Measurements from ENCODE around the gene TMEM144.
"Not testable (repeated sequence)": the region's sequence is repeated elsewhere in the genome, so short reads cannot be mapped to it uniquely, and the experiment has no call there.

TMEM144 gene

DNA sequence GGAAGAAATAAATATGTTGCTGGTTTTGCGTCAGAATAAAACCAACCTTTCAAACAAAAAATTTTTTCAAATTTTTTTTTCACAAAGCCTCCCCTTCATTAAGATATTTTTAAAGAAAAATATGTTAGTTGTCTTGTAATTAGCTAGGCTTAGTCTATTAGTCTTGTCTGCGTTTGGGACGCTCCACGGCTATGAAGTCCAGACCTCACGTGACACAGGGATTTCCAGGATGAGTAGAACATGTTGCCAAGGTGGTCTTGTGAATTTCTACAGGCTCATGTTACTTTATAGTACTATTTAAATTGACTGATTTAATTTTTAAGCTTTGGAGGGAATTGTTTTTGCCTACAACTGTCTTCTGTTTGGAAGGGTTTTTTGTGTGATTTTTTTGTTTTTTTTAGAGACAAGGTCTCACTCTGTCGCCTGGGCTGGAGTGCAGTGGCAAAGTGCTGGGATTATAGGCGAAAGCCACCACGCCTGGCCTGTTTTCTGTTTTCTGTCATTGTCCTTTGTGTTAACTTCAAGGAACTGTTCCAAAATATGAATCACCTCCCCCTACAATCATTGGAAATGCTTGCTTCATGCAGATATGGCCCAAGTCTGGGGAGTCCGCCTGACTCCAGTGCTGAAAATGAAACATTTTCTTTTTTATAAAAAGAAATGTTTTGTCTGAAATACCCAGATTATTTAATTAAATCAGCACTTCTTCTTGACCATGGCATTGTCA is 26.2 kb downstream of the TMEM144 start:
- Histone ChIP-seq H3K9me3 (ENCODE audit: control insufficient read depth, insufficient read depth, low read length) (no peaks in the 10 kb centered on the region), H3K4me1 (ENCODE audit: insufficient read depth, low read length) (no peaks in the 10 kb centered on the region), H3K36me3 (ENCODE audit: insufficient read depth, low read length) (no peaks in the 10 kb centered on the region), H3K9ac (ENCODE audit: low read depth, low read length) (no peak overlapping the region)

DNA sequence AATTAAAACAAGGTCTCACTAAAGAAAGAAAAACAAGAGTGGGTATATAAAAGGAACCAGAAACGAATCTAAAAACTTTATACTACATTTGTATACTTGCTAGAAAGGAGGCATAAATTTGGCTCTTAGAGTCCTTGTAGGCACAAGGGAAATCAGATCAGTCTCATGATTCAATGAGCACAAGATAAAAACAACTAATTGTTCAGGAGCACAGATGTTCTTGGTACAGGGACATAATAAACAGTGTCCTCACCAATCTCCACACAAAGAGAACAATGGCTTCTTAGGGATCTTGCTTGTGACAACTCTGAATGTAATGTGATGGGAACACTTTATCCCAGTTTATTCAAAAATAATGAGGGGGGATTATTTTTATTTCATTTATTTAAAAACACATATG is 28.3 kb downstream of the TMEM144 start:
- Histone ChIP-seq H3K4me1 (ENCODE audit: insufficient read depth, low read length) (peaks cover 9% of the 10 kb centered on the region; the same call in 1 of the 2 replicates), H3K36me3 (ENCODE audit: insufficient read depth, low read length) (no peaks in the 10 kb centered on the region), H3K9ac (ENCODE audit: low read depth, low read length) (no peak overlapping the region), H3K9me3 (ENCODE audit: control insufficient read depth, insufficient read depth, low read length) (no peaks in the 10 kb centered on the region)

DNA sequence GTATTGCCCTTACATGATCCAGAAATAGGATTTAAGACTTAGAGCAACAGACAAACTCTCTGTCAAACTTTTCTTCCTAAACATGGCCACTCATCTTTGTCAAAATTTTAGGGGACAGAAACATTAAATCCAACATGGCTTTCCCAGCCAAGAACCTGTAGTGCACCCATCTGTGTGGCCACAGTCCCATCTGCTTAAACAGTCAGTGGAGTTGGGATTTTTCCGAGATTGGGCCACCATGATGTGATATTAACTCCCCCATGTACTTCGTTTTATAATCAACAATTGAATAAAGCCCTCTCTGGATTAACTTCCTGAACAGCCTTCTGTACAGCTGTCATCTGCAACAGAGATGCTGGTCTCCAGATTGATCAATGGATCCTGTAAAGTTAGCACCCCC is 28.9 kb downstream of the TMEM144 start:
- no peaks in the 10 kb centered on the region for H3K9me3 ChIP-seq (ENCODE audit: control insufficient read depth, insufficient read depth, low read length)
- peaks cover 9% of the 10 kb centered on the region; the same call in 1 of the 2 replicates for H3K4me1 ChIP-seq (ENCODE audit: insufficient read depth, low read length)
- no peak overlapping the region for H3K9ac ChIP-seq (ENCODE audit: low read depth, low read length)
- H3K36me3 ChIP-seq (ENCODE audit: insufficient read depth, low read length): no peaks in the 10 kb centered on the region

DNA sequence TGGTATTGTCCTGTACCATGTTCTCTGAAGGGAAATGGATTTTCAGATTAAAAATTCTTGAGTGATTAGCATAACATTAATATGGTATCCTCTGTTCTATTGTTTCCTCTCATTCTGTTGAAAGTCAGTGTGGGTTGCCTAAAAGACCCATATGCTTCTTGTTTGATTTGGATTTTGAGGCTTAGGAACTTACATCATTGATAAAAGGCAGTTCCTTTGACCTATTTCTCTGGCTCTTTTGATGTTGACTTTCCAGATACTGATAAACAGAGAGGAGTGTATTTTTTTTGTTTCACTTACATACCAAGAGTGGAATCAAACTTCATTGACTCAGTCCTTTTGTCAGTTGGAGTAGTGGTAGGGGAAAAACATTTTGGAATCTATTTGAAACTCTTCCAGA is 32.8 kb downstream of the TMEM144 start:
- no peaks in the 10 kb centered on the region for H3K36me3 ChIP-seq (ENCODE audit: insufficient read depth, low read length)
- H3K9me3 ChIP-seq (ENCODE audit: control insufficient read depth, insufficient read depth, low read length): no peaks in the 10 kb centered on the region
- peaks cover 13% of the 10 kb centered on the region; the same call in 1 of the 2 replicates for H3K4me1 ChIP-seq (ENCODE audit: insufficient read depth, low read length)
- H3K9ac ChIP-seq (ENCODE audit: low read depth, low read length): no peak overlapping the region

DNA sequence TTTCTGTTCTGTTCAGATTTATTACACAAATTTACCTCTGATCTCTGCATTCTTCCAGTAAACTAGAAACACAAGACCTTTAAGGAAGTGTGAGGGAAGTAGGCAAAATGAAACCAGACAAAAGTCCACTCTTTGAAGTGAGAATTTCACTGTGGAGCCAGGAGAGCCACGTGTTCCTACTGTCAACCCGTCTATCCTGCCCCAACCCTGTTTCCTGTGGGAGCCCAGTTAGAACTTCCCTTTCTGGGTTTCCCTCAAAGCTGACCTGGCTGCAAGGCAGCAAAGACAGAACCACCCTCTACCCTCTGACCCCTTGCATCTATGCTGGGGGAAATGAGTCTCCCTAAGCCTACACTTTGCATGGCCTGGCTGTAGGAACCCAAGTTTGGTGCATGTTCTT is 40.0 kb downstream of the TMEM144 start:
- peaks cover 3% of the 10 kb centered on the region for H3K4me1 ChIP-seq (ENCODE audit: insufficient read depth, low read length)
- no peak overlapping the region for H3K9ac ChIP-seq (ENCODE audit: low read depth, low read length)
- H3K9me3 ChIP-seq (ENCODE audit: control insufficient read depth, insufficient read depth, low read length): no peaks in the 10 kb centered on the region
- no peaks in the 10 kb centered on the region for H3K36me3 ChIP-seq (ENCODE audit: insufficient read depth, low read length)

DNA sequence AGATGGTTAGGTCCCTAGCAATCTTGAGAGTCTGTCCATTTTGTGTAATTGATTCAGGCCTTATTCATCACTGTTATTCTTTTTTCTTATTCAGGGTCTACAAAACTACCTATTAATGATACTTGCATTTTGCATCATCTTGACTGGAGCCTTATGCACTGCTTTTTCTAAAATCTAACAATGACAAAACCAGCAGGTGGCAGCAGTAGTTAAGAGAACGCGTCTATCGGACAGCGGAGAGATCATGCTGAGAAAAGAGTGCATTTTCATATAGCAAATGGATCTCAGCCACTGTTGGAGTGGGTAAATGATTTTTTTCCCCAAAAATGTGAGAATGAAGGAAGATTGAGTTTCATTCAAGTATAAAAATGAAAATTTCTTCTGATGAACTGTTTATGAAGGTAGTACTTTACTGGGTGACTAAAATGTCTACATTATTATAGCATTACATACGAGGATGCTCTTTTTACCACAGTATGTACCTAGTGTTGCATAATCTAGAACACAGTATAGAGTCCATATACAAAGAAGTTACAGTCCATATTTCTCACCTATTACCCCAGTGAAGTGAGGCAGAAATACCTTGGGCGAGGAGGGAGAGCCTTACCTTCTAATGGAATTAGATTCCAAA is 43.2 kb downstream of the TMEM144 start:
- Histone ChIP-seq H3K9ac (ENCODE audit: low read depth, low read length) (no peak overlapping the region), H3K36me3 (ENCODE audit: insufficient read depth, low read length) (no peaks in the 10 kb centered on the region), H3K9me3 (ENCODE audit: control insufficient read depth, insufficient read depth, low read length) (no peaks in the 10 kb centered on the region), H3K4me1 (ENCODE audit: insufficient read depth, low read length) (peaks cover 3% of the 10 kb centered on the region)

DNA sequence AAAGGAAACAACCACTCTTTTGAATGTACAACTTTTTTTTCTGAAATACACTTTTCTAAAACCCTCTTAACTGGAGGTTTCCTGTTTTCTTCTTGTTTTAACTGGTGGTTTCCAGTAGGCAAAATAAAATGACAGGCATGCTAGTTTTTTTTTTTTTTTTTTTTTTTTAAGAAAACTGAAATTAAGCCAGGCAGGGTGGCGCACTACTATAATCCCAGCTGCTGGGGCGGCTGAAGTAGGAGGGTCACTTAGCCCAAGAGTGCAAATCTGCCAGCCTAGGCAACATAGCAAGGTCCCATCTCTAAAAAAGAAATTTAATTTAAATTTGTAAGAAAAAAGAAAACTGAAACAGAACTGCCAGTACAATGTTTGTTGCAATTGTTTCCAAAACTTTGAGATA is 44.0 kb downstream of the TMEM144 start:
- H3K9me3 ChIP-seq (ENCODE audit: control insufficient read depth, insufficient read depth, low read length): no peaks in the 10 kb centered on the region
- no peak overlapping the region for H3K9ac ChIP-seq (ENCODE audit: low read depth, low read length)
- no peaks in the 10 kb centered on the region for H3K36me3 ChIP-seq (ENCODE audit: insufficient read depth, low read length)
- peaks cover 3% of the 10 kb centered on the region for H3K4me1 ChIP-seq (ENCODE audit: insufficient read depth, low read length)

DNA sequence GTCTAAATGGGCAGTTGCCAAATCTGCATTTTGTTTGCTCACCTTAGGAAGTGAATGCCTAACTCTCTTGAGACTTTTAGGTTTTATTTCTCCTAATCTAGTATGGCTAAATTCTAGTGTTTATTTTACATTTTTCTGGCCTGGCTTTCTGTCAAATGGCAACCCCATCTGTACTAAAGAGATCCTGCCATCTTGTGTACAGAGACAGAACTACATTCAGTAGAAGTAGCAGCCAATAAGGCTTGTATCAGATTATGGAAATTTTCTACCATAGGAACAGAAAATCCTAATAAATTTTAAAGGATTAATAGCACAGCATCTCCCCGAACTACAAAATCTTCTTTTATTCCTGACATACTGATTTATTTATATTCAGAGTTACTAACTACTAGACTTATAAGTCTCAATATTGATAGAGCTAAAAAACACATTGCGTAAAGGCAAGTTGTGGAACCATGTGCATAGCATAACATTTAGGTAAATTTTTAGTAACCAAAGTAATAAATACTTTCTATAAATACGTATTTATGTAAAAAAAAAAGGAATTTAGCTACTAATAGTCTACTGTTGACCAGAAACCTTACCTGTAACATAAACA is 45.5 kb downstream of the TMEM144 start:
- Histone ChIP-seq H3K9me3 (ENCODE audit: control insufficient read depth, insufficient read depth, low read length) (no peaks in the 10 kb centered on the region), H3K9ac (ENCODE audit: low read depth, low read length) (no peak overlapping the region), H3K4me1 (ENCODE audit: insufficient read depth, low read length) (peaks cover 7% of the 10 kb centered on the region), H3K36me3 (ENCODE audit: insufficient read depth, low read length) (no peaks in the 10 kb centered on the region)

DNA sequence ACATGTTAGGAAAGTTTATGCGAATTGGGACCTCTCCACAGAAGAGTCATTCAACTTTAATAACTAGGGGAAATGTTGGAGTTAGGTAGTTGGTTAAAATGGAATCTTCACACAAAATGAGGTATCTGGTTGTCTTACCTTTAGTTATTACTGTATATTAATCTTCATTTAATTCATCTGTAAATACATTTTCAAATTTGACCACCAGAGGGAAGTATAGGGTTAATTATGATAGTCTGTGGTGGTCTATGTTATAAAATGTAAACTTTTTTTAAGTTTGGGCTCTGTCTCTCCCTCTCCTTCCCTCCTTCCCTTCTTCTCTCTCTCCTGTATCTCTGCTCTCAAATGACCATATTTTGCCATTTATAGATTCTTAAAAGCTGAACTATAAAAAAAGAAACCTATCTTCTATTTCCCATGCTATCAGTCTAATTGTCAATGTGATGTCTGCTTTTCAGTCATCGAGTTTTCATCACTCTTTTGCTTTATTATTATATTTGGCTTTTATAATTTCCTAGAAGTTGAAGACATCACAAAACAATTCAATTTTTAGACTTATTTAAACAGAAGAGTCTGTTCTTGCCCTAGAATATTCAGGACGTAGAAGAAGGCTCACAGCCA is 49.8 kb downstream of the TMEM144 start:
- H3K9ac ChIP-seq (ENCODE audit: low read depth, low read length): no peak overlapping the region
- no peaks in the 10 kb centered on the region for H3K9me3 ChIP-seq (ENCODE audit: control insufficient read depth, insufficient read depth, low read length)
- peaks cover 12% of the 10 kb centered on the region; the same call in 1 of the 2 replicates for H3K4me1 ChIP-seq (ENCODE audit: insufficient read depth, low read length)
- H3K36me3 ChIP-seq (ENCODE audit: insufficient read depth, low read length): no peaks in the 10 kb centered on the region

DNA sequence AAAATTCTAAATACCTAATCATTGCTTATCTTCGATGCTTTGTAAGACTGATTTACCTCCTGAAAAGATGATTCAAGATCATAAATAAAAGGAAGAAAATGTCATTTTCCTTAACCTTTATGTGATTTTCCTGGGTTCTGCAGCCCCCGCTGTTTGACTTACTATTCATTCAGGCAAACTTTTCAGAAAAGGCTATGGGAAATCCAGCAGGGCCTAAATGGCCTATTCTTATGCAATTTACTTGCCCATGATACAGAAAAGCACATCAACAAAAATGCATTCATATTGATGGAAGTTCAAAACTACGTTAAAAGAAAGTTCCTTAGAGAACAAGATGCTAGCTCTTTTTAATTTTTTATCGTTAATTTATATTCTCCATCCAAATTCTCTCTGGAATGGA is 51.2 kb downstream of the TMEM144 start:
- Histone ChIP-seq H3K4me1 (ENCODE audit: insufficient read depth, low read length) (peaks cover 12% of the 10 kb centered on the region; the same call in 1 of the 2 replicates), H3K36me3 (ENCODE audit: insufficient read depth, low read length) (no peaks in the 10 kb centered on the region), H3K9me3 (ENCODE audit: control insufficient read depth, insufficient read depth, low read length) (no peaks in the 10 kb centered on the region), H3K9ac (ENCODE audit: low read depth, low read length) (no peak overlapping the region)

DNA sequence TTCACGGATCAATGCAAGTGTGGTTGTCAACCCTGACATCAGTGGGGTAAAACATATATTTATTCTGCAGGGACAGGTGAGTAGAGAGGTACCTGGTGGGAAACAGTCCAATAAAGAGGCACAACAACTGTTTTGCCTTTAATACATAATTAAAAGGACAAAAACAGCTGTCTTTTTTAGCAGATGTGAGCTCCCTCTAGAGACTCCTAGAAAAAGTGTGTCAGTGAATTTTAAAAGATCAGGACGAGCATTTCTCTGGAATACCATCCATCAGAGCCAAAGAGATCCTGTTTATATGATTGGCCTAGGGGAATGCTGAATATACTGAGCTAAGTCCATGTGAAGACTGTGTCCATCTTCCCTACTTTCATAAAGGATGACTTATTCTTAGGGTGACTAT is 58.3 kb downstream of the TMEM144 start:
- Histone ChIP-seq H3K9me3 (ENCODE audit: control insufficient read depth, insufficient read depth, low read length) (no peaks in the 10 kb centered on the region), H3K36me3 (ENCODE audit: insufficient read depth, low read length) (no peaks in the 10 kb centered on the region), H3K4me1 (ENCODE audit: insufficient read depth, low read length) (peaks cover 7% of the 10 kb centered on the region; the same call in 1 of the 2 replicates), H3K9ac (ENCODE audit: low read depth, low read length) (no peak overlapping the region)

DNA sequence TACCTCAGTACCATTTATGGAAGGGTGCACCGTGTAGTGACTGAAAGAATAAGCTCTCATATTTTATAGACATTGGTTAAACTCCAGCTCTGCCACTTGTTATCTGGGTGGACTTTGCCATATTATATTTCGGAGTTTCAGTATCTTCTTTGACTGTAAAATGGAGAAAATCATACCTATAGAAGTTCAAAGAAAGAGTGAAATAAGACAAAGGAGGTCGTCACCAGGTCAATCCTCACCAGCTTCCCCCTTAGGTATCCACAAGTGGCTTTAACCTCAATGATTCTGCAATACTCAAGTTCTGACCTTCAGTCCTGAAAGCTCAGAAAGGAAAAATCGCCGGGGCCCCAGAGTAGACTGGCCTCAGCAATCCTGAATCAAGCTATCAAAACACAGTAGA is 64.3 kb downstream of the TMEM144 start:
- H3K4me1 ChIP-seq (ENCODE audit: insufficient read depth, low read length): peaks cover 5% of the 10 kb centered on the region; the same call in 1 of the 2 replicates
- no peaks in the 10 kb centered on the region for H3K36me3 ChIP-seq (ENCODE audit: insufficient read depth, low read length)
- no peaks in the 10 kb centered on the region for H3K9me3 ChIP-seq (ENCODE audit: control insufficient read depth, insufficient read depth, low read length)
- no peak overlapping the region for H3K9ac ChIP-seq (ENCODE audit: low read depth, low read length)

DNA sequence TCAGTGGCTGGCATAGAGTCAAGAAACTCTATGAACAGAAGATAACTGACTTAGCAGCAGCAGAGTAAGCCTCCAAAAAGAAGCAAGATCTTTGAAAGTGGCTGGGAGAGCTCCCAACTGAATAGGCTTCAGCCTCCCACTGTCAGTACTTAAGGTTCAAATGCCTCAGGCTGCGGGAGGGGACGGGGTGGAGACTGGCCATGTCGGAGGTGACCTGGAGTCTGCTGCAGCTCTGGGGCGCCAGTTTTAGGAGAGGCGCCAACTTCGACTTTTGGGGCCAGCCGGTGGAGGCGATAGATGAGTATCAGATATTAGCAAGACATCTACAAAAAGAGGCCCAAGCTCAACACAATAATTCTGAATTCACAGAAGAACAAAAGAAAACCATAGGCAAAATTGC is 67.3 kb downstream of the TMEM144 start:
- Histone ChIP-seq H3K36me3 (ENCODE audit: insufficient read depth, low read length) (no peaks in the 10 kb centered on the region), H3K4me1 (ENCODE audit: insufficient read depth, low read length) (peaks cover 5% of the 10 kb centered on the region; the same call in 1 of the 2 replicates), H3K9me3 (ENCODE audit: control insufficient read depth, insufficient read depth, low read length) (no peaks in the 10 kb centered on the region), H3K9ac (ENCODE audit: low read depth, low read length) (no peak overlapping the region)

DNA sequence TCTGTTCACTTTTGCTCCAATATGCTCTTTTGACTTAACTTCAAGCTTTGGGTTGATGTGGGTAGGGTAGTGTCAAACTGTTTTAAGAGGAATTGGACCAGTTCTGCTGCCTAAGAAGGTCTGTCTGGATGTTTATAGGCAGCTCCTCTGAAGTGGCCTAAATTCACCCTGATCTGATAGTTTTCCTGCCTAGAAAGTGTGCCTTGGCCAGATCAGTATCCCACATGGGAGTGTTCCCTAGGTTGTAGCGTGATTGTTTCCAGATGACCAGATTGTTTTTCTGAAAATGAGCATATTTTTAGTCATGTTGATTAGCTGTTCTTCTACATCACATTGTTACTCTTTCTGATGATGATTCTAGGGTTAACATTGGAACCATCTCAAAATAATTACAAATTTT is 68.8 kb downstream of the TMEM144 start:
- not testable (repeated sequence) for H3K9me3 ChIP-seq (ENCODE audit: control insufficient read depth, insufficient read depth, low read length); H3K36me3 ChIP-seq (ENCODE audit: insufficient read depth, low read length); H3K9ac ChIP-seq (ENCODE audit: low read depth, low read length); H3K4me1 ChIP-seq (ENCODE audit: insufficient read depth, low read length)
